Lower leg skin (tissue), 3 donors: ENCODE data around the gene DLG2.

ENCODE experiments used
- CTCF ChIP-seq, 3 donors: fragments of 450-650 bp; IDR thresholded peaks; one replicate each; pipeline ENCODE4 v1.5.1; 2016; ENCODE audit warnings: antibody characterized with exemption in 3 of 3, mild to moderate bottlenecking in 3 of 3, moderate library complexity in 2 of 3
- POLR2A ChIP-seq, 2 donors: fragments of 450-650 bp; IDR thresholded peaks; one replicate each; pipeline ENCODE4 v1.6.1; 2016 to 2017; ENCODE audit warnings: antibody characterized with exemption in 2 of 2, mild to moderate bottlenecking in 1 of 2, moderate library complexity in 1 of 2

DNA sequence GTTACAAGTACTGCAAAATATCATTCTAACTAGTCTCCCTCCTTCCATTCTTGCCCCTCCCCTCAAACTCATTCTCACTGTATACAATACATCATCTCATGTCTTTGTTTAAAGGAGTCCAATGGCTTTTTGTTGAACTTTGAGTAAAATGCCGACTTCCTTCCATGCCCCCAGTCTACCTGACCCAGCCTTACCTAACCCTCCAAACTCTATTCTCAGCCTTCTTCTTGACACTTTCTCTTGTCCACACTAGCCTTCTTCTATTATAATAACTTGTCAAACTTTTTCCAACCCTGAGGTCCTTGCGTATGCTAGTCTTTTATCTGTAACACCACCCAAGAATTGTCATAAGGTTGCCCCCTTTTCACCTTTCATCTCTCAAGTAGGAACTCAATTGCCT is 1329.6 kb downstream of the DLG2 start:
- no peak for TF ChIP-seq CTCF (IDR thresholded peaks at IDR 0.05)
- TF ChIP-seq POLR2A (IDR thresholded peaks at IDR 0.05): no peak
